SU-DHL-6 (cell line): ENCODE measurements around the gene MARCHF10.

ENCODE experiments used
- H2AFZ ChIP-seq: fragments of 200-600 bp; sonication (generic); 2 replicates; pipeline ENCODE4 v1.6.1; 2014; ENCODE audit warnings: low read depth, mild to moderate bottlenecking, moderate library complexity, mixed read lengths, antibody characterized with exemption, low read length; ENCODE audit not compliant: severe bottlenecking
- H3F3A ChIP-seq: fragments of 200-600 bp; shearing (Covaris generic); 2 replicates; pipeline ENCODE4 v1.6.0; 2016; ENCODE audit warnings: antibody characterized with exemption, mild to moderate bottlenecking; ENCODE audit not compliant: insufficient read depth
- H3K27ac ChIP-seq: fragments of 200-600 bp; sonication (generic); 2 replicates; pipeline ENCODE4 v1.5.1; 2016; ENCODE audit warnings: low read depth, mild to moderate bottlenecking, low read length, moderate library complexity, mixed read lengths
- H3K27me3 ChIP-seq: fragments of 200-600 bp; sonication (generic), shearing (Covaris generic); 2 replicates; pipeline ENCODE4 v1.6.0; 2014; ENCODE audit warnings: mild to moderate bottlenecking, low read length
- H3K36me3 ChIP-seq: fragments of 200-600 bp; sonication (generic); 2 replicates; pipeline ENCODE4 v1.6.1; 2014; ENCODE audit warnings: mild to moderate bottlenecking, low read length, mixed read lengths
- H3K4me2 ChIP-seq: fragments of 300-600, 200-600 bp; shearing (Covaris generic), sonication (generic); 2 replicates; pipeline ENCODE4 v1.6.0; 2014; ENCODE audit warnings: low read length, low read depth, mild to moderate bottlenecking; ENCODE audit not compliant: poor library complexity, severe bottlenecking
- H3K4me3 ChIP-seq: fragments of 200-600 bp; sonication (generic); 2 replicates; pipeline ENCODE4 v1.5.1; 2014; ENCODE audit warnings: antibody characterized with exemption, low read length, mild to moderate bottlenecking, mixed read lengths; ENCODE audit not compliant: insufficient read depth, poor library complexity, severe bottlenecking
- H3K79me2 ChIP-seq: fragments of 200-600 bp; sonication (generic); 2 replicates; pipeline ENCODE4 v1.6.1; 2014; ENCODE audit warnings: mild to moderate bottlenecking, low read length, moderate library complexity; ENCODE audit not compliant: insufficient read depth
- H3K9ac ChIP-seq: fragments of 200-600 bp; sonication (generic); 2 replicates; pipeline ENCODE4 v1.7.0; 2014; ENCODE audit warnings: mild to moderate bottlenecking, low read length
- H3K9me2 ChIP-seq: fragments of 200-600 bp; sonication (generic); replicated peaks from 2 replicates; pipeline ENCODE4 v1.6.1; 2014; ENCODE audit warnings: low read length; ENCODE audit not compliant: insufficient read depth
- H3K9me3 ChIP-seq: fragments of 200-600 bp; sonication (generic); 2 replicates; pipeline ENCODE4 v1.6.1; 2014; ENCODE audit warnings: low read length, mixed read lengths; ENCODE audit not compliant: insufficient read depth
- H4K20me1 ChIP-seq: fragments of 200-600 bp; sonication (generic); 2 replicates; pipeline ENCODE4 v1.6.1; 2014; ENCODE audit warnings: low read depth, mild to moderate bottlenecking, antibody characterized with exemption, low read length, moderate library complexity, mixed read lengths
- CTCF ChIP-seq: fragments of 200-600 bp; sonication (generic); IDR thresholded peaks from one replicate; pipeline ENCODE4 v1.5.1; 2017; ENCODE audit warnings: antibody characterized with exemption, mild to moderate bottlenecking, low read length, moderate library complexity; ENCODE audit not compliant: insufficient read depth, poor library complexity, severe bottlenecking
- EZH2phosphoT487 ChIP-seq: fragments of 200-600 bp; sonication (generic), shearing (Covaris generic); conservative IDR thresholded peaks from 2 replicates; pipeline ENCODE4 v1.6.1; 2018; ENCODE audit warnings: mild to moderate bottlenecking, antibody characterized with exemption, low read length, moderate library complexity, mixed read lengths

Gene MARCHF10

GRCh38 chr17:62675260-62675659, 132.9 kb downstream of the MARCHF10 start:
- Histone ChIP-seq H3K27ac (no peak overlapping the region), H3K4me2 (no peak overlapping the region), H3K9me3 (no peaks in the 10 kb centered on the region), H2AFZ (no peak overlapping the region), H3K27me3 (no peaks in the 10 kb centered on the region), H3K4me3 (no peak overlapping the region), H3K9me2 (no peaks in the 10 kb centered on the region), H3K79me2 (no peaks in the 10 kb centered on the region), H3F3A (no peaks in the 10 kb centered on the region), H4K20me1 (no peaks in the 10 kb centered on the region), H3K36me3 (no peaks in the 10 kb centered on the region), H3K9ac (no peak overlapping the region)
- no peak for TF ChIP-seq EZH2phosphoT487
- TF ChIP-seq CTCF = no peak

GRCh38 chr17:62674841-62675240, 133.3 kb downstream of the MARCHF10 start:
- Histone ChIP-seq H3K9ac (no peak overlapping the region), H3K27me3 (no peaks in the 10 kb centered on the region), H3K9me2 (no peaks in the 10 kb centered on the region), H3K36me3 (no peaks in the 10 kb centered on the region), H4K20me1 (no peaks in the 10 kb centered on the region), H3K4me2 (no peak overlapping the region), H2AFZ (no peak overlapping the region), H3F3A (no peaks in the 10 kb centered on the region), H3K4me3 (no peak overlapping the region), H3K27ac (no peak overlapping the region), H3K9me3 (no peaks in the 10 kb centered on the region), H3K79me2 (no peaks in the 10 kb centered on the region)
- TF ChIP-seq CTCF (no peak), EZH2phosphoT487 (no peak)

- Histone ChIP-seq H3K9me3 (no peaks in the 10 kb centered on the region), H3K4me3 (no peak overlapping the region), H4K20me1 (no peaks in the 10 kb centered on the region), H3K27me3 (no peaks in the 10 kb centered on the region), H3K79me2 (no peaks in the 10 kb centered on the region), H3K9ac (no peak overlapping the region), H3K27ac (no peak overlapping the region), H3K4me2 (no peak overlapping the region), H3F3A (no peaks in the 10 kb centered on the region), H3K9me2 (no peaks in the 10 kb centered on the region), H2AFZ (no peak overlapping the region), H3K36me3 (no peaks in the 10 kb centered on the region)
- TF ChIP-seq CTCF (no peak), EZH2phosphoT487 (no peak)
Measured at GRCh38 chr17:62674363-62674739, 133.8 kb downstream of the MARCHF10 start.
